ENCODE measurements around the gene HSPA13. TPM values are rescaled to one million over a fixed set of nuclear protein-coding genes. Genes with fewer than 3 reads are reported as not detected.
A peak's percentile ranks its signal among the peaks of the same experiment; 100 is the strongest.

The HSPA13 gene
- total RNA-seq, 1 experiment from 2014 or later: 25.1 TPM

DNA sequence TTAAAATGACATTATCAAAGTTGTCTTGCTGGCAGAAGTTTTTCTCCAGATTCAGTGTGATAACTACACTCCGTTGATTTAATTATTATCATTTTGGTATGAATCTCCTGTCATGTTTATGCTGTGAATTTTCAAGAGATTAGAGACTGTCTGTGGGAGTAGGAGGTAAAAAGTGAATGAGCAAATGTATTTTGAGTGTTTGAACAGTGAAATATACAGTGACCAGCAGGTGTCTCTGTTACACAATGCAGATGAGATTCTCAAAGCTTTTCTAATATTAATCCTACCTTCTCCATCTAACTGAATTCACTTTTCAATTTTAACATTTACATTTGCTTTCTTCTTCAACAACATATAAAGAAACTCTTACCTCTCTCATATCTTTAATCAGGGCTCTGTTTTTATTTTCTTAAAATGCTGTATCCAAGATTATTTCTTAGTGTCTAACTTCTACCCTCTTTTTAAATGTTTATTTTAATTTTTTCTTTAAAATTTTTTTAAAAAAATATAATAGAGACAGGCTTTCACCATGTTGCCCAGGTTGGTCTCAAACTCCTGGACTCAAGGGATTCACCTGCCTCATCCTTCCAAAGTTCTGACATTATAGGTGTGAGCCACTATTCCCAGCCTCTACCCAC lies 20.9 kb upstream of the HSPA13 start:
- intact Hi-C loops (cut with micrococcal nuclease): loop anchor here (2.0 to 10.0 kb wide), 4 partner anchors 371 to 1189 kb away; no protein-coding TSS in a partner anchor
- ChIA-PET POLR2A (ENCODE audit: unreplicated experiment) (no interaction called here), CTCF (interaction anchor here (0.6 to 1.0 kb wide), 2 partner anchors 334 to 1149 kb away, joined by 4 to 7 read pairs; no protein-coding TSS in a partner anchor)
- peak; percentile 80 for ATAC-seq
- no peaks in the 10 kb centered on the region for H4K20me1 ChIP-seq (ENCODE audit: low read length)
- no peaks in the 10 kb centered on the region for H3K27me3 ChIP-seq (ENCODE audit: low read length)
- H3F3A ChIP-seq (ENCODE audit: low read length, unreplicated experiment): no peaks in the 10 kb centered on the region
- DNase-seq: peak; percentile 65
- no peaks in the 10 kb centered on the region for H3K9me2 ChIP-seq (replicated peaks; ENCODE audit: low read length)
- H2AFZ ChIP-seq (ENCODE audit: low read length): no peak overlapping the region
- 0 out of 2 replicates have a peak, but pooled peaks cover 2% of the 10 kb centered on the region for H3K9me3 ChIP-seq (ENCODE audit: low read length)
- no peaks in the 10 kb centered on the region for H3K36me3 ChIP-seq (ENCODE audit: low read depth, low read length)
- H3K4me3 ChIP-seq (ENCODE audit: low read length): no peak overlapping the region
- no peak overlapping the region for H3K9ac ChIP-seq (ENCODE audit: low read length)
- no peaks in the 10 kb centered on the region for H3K79me2 ChIP-seq (ENCODE audit: low read length)
- no peak overlapping the region for H3K4me2 ChIP-seq (ENCODE audit: low read length)
- no TSS peak for BruUV-seq (replicated peaks)
- H3K27ac ChIP-seq (ENCODE audit: low read length): no peak overlapping the region
- TF ChIP-seq, protein P1, sequence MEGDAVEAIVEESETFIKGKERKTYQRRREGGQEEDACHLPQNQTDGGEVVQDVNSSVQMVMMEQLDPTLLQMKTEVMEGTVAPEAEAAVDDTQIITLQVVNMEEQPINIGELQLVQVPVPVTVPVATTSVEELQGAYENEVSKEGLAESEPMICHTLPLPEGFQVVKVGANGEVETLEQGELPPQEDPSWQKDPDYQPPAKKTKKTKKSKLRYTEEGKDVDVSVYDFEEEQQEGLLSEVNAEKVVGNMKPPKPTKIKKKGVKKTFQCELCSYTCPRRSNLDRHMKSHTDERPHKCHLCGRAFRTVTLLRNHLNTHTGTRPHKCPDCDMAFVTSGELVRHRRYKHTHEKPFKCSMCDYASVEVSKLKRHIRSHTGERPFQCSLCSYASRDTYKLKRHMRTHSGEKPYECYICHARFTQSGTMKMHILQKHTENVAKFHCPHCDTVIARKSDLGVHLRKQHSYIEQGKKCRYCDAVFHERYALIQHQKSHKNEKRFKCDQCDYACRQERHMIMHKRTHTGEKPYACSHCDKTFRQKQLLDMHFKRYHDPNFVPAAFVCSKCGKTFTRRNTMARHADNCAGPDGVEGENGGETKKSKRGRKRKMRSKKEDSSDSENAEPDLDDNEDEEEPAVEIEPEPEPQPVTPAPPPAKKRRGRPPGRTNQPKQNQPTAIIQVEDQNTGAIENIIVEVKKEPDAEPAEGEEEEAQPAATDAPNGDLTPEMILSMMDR (conservative IDR thresholded peaks at IDR 0.05; ENCODE audit: low read depth, low read length): peak; percentile 86
- no peak for TF ChIP-seq EZH2 (IDR thresholded peaks at IDR 0.05; ENCODE audit: low read length, unreplicated experiment)
- no peaks in the 10 kb centered on the region for H3K4me1 ChIP-seq (ENCODE audit: insufficient read depth, low read length)

DNA sequence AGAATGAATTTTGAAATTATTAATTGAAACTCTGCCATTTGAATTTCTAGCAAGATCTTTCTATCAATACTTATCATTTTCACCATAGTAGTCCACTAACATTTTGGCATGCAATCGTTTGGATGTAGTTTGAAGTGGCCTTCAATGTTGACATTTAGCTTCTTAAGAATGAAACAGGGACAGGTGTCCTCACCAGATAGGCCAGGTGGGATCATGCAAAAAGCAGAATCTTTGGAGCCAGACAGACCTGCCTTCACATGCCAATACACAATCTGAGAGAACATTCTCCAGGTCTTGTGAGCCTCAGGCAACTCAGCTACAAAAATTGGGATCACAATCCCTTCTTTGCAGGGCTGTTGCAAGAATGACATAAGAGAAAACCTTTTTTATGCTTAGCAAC lies 18.3 kb upstream of the HSPA13 start:
- no peaks in the 10 kb centered on the region for H3K9me2 ChIP-seq (replicated peaks; ENCODE audit: low read length)
- intact Hi-C loops (cut with micrococcal nuclease): loop anchor here (10.0 kb wide), 2 partner anchors 374 to 1084 kb away; no protein-coding TSS in a partner anchor
- BruUV-seq (replicated peaks): no TSS peak
- no peak overlapping the region for H3K4me2 ChIP-seq (ENCODE audit: low read length)
- CTCF ChIA-PET: no interaction called here
- H3K79me2 ChIP-seq (ENCODE audit: low read length): no peaks in the 10 kb centered on the region
- H3K9ac ChIP-seq (ENCODE audit: low read length): no peak overlapping the region
- DNase-seq: no peak
- H3F3A ChIP-seq (ENCODE audit: low read length, unreplicated experiment): no peaks in the 10 kb centered on the region
- H3K36me3 ChIP-seq (ENCODE audit: low read depth, low read length): no peaks in the 10 kb centered on the region
- no peak overlapping the region for H3K4me3 ChIP-seq (ENCODE audit: low read length)
- ATAC-seq: no peak
- no peak overlapping the region for H2AFZ ChIP-seq (ENCODE audit: low read length)
- H4K20me1 ChIP-seq (ENCODE audit: low read length): no peaks in the 10 kb centered on the region
- POLR2A ChIA-PET (ENCODE audit: unreplicated experiment): no interaction called here
- H3K27me3 ChIP-seq (ENCODE audit: low read length): no peaks in the 10 kb centered on the region
- no peaks in the 10 kb centered on the region for H3K9me3 ChIP-seq (ENCODE audit: low read length)
- no peaks in the 10 kb centered on the region for H3K4me1 ChIP-seq (ENCODE audit: insufficient read depth, low read length)
- no peak overlapping the region for H3K27ac ChIP-seq (ENCODE audit: low read length)
- TF ChIP-seq, protein P1 (conservative IDR thresholded peaks at IDR 0.05; ENCODE audit: low read depth, low read length): no peak
- TF ChIP-seq EZH2phosphoT487 (IDR thresholded peaks at IDR 0.05; ENCODE audit: borderline replicate concordance, low read length) (no peak), EZH2 (IDR thresholded peaks at IDR 0.05; ENCODE audit: low read length, unreplicated experiment) (no peak)

DNA sequence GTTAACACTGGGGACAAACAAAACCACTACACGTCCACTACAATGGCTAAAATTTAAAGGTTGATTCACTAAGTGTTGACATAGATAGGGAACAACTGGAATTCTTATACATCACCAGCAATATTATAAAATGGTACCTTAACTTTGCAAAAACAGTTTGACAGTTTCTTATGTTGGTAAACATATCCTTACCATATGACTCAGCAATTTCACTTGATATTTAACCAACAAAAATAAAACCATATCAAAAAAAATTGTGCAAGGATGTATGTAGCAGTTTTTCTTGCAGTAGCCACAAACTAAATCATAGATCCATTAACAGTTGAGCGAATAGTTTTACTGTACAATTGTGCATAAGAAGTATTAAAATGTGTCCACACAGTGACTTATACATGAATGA lies 5.3 kb upstream of the HSPA13 start:
- TF ChIP-seq EZH2phosphoT487 (IDR thresholded peaks at IDR 0.05; ENCODE audit: borderline replicate concordance, low read length) (no peak), EZH2 (IDR thresholded peaks at IDR 0.05; ENCODE audit: low read length, unreplicated experiment) (no peak)
- TF ChIP-seq, protein P1 (conservative IDR thresholded peaks at IDR 0.05; ENCODE audit: low read depth, low read length): no peak
- H3K4me2 ChIP-seq (ENCODE audit: low read length): no peak overlapping the region
- ATAC-seq (no peak), DNase-seq (no peak)
- CTCF ChIA-PET: no interaction called here
- H3K4me3 ChIP-seq (ENCODE audit: low read length): no peak overlapping the region
- no peaks in the 10 kb centered on the region for H4K20me1 ChIP-seq (ENCODE audit: low read length)
- H3K79me2 ChIP-seq (ENCODE audit: low read length): no peaks in the 10 kb centered on the region
- H3K4me1 ChIP-seq (ENCODE audit: insufficient read depth, low read length): peaks cover 7% of the 10 kb centered on the region; the same call in 1 of the 2 replicates
- H3K27ac ChIP-seq (ENCODE audit: low read length): no peak overlapping the region
- peaks cover 16% of the 10 kb centered on the region for H3K27me3 ChIP-seq (ENCODE audit: low read length)
- H3K9ac ChIP-seq (ENCODE audit: low read length): no peak overlapping the region
- H3K36me3 ChIP-seq (ENCODE audit: low read depth, low read length): no peaks in the 10 kb centered on the region
- H2AFZ ChIP-seq (ENCODE audit: low read length): no peak overlapping the region
- intact Hi-C loops (cut with micrococcal nuclease): no loop called here
- H3F3A ChIP-seq (ENCODE audit: low read length, unreplicated experiment): no peaks in the 10 kb centered on the region
- H3K9me3 ChIP-seq (ENCODE audit: low read length): no peaks in the 10 kb centered on the region
- H3K9me2 ChIP-seq (replicated peaks; ENCODE audit: low read length): no peaks in the 10 kb centered on the region
- POLR2A ChIA-PET (ENCODE audit: unreplicated experiment): no interaction called here
- no TSS peak for BruUV-seq (replicated peaks)

All from PC-3 (cell line).